ENCODE data around the gene C1orf105.
"Not testable (repeated sequence)": the region's sequence is repeated elsewhere in the genome, so short reads cannot be mapped to it uniquely, and the experiment has no call there.

Gene C1orf105, protein sequence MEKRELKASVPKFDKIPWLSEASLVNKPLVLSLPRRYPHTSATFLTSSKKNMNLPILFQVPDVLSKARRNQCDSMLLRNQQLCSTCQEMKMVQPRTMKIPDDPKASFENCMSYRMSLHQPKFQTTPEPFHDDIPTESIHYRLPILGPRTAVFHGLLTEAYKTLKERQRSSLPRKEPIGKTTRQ

DNA sequence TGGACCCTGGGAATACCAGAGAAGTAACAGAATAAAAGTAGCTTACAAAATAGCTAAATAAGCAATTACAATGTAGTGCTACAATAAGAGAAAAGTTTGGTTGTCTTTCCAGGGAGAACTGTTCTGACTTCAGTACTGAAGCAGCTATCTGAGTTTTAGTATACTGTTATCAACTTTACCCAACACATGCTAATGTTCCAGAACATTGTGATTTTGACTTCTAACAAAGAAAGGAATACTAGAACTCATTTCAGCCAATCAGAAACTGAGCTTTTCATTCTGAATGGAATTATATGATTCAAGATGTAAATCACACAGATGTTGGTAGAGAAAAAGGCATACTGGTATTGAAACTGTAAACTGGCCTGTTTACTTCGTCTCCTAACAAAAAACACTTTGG, at the start of gene C1orf105:
Gene C1orf105, plus strand, starts transcription at position 301 of the 400 bp plus-strand sequence. CDS start 201 bp downstream, outside the sequence.
- TF ChIP-seq, protein P1, sequence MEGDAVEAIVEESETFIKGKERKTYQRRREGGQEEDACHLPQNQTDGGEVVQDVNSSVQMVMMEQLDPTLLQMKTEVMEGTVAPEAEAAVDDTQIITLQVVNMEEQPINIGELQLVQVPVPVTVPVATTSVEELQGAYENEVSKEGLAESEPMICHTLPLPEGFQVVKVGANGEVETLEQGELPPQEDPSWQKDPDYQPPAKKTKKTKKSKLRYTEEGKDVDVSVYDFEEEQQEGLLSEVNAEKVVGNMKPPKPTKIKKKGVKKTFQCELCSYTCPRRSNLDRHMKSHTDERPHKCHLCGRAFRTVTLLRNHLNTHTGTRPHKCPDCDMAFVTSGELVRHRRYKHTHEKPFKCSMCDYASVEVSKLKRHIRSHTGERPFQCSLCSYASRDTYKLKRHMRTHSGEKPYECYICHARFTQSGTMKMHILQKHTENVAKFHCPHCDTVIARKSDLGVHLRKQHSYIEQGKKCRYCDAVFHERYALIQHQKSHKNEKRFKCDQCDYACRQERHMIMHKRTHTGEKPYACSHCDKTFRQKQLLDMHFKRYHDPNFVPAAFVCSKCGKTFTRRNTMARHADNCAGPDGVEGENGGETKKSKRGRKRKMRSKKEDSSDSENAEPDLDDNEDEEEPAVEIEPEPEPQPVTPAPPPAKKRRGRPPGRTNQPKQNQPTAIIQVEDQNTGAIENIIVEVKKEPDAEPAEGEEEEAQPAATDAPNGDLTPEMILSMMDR (IDR thresholded peaks at IDR 0.05; ENCODE audit: insufficient read depth, low read length, poor library complexity, severe bottlenecking), result no peak
- DNase-seq (ENCODE audit: extremely low read depth, insufficient read length), result no peak
- Histone ChIP-seq H3K27me3 (replicated peaks; ENCODE audit: control insufficient read depth, insufficient read depth, low read length) (no peaks in the 10 kb centered on the region), H3K4me3 (replicated peaks; ENCODE audit: low read depth, low read length) (no peak within 1 kb of the TSS), H3K36me3 (ENCODE audit: control insufficient read depth, insufficient read depth, low read length) (no peaks in the 10 kb centered on the region)

DNA sequence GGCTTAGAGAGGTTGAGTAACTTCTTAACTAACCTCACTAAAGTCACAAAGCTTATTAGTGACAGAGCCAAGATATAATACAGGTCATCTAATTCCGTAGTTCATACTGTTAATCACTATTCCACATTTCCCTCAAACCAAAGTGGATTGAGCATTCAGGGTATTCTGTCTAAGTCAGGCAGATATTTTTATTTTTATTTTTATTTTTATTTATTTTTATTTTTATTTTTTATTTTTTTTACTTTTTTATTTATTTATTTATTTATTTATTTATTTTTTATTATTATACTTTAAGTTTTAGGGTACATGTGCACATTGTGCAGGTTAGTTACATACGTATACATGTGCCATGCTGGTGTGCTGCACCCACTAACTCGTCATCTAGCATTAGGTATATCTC, 48.8 kb upstream of the C1orf105 start:
- H3K36me3 ChIP-seq (ENCODE audit: control insufficient read depth, insufficient read depth, low read length); H3K4me3 ChIP-seq (replicated peaks; ENCODE audit: low read depth, low read length); DNase-seq (ENCODE audit: extremely low read depth, insufficient read length); H3K27me3 ChIP-seq (replicated peaks; ENCODE audit: control insufficient read depth, insufficient read depth, low read length): not testable (repeated sequence)

DNA sequence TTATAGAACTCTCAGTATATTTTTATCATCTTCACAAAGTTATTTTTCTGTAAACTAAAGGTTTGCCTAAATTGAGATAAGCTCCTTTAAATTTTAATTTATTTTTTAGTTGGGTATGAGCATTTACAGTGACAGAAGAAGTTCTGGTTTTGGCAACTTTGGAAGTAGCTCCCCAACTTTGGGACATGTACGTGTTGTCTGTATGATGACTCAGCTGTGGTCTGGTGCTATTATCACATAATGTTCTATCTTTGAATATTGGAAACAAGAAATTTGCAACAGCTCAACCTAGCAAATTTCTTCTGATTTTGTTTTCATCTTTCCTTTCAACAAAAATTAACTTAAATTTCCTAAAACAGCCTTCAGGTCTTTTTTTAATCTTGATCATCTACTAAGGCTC, 46.6 kb upstream of the C1orf105 start:
- Histone ChIP-seq H3K36me3 (ENCODE audit: control insufficient read depth, insufficient read depth, low read length) (no peaks in the 10 kb centered on the region), H3K4me3 (replicated peaks; ENCODE audit: low read depth, low read length) (no peak overlapping the region), H3K27me3 (replicated peaks; ENCODE audit: control insufficient read depth, insufficient read depth, low read length) (no peaks in the 10 kb centered on the region)
- no peak for DNase-seq (ENCODE audit: extremely low read depth, insufficient read length)
- TF ChIP-seq, protein P1 (IDR thresholded peaks at IDR 0.05; ENCODE audit: insufficient read depth, low read length, poor library complexity, severe bottlenecking), result no peak

DNA sequence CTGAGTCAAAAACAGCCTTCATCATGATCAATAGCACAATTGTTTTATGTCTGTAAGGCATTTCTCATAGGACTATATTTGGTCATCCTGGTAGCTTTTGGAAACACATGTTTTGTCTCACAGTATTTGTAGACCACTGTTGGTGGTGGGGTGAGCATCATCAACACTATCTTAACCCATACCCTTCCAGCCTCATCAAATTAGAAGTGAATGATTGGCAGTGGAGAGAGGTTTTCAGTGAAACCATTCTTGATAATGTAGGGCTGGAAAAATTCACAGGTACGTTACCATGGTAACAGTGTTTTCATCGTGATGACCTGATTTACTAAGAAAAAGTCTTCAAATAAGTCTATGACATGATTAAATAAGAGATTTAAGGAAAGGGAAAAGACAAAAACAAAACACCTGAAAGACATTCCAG, 45.3 kb upstream of the C1orf105 start:
- TF ChIP-seq, protein P1 (IDR thresholded peaks at IDR 0.05; ENCODE audit: insufficient read depth, low read length, poor library complexity, severe bottlenecking), result no peak
- DNase-seq (ENCODE audit: extremely low read depth, insufficient read length), result no peak
- Histone ChIP-seq H3K27me3 (replicated peaks; ENCODE audit: control insufficient read depth, insufficient read depth, low read length) (no peaks in the 10 kb centered on the region), H3K4me3 (replicated peaks; ENCODE audit: low read depth, low read length) (no peak overlapping the region), H3K36me3 (ENCODE audit: control insufficient read depth, insufficient read depth, low read length) (no peaks in the 10 kb centered on the region)

DNA sequence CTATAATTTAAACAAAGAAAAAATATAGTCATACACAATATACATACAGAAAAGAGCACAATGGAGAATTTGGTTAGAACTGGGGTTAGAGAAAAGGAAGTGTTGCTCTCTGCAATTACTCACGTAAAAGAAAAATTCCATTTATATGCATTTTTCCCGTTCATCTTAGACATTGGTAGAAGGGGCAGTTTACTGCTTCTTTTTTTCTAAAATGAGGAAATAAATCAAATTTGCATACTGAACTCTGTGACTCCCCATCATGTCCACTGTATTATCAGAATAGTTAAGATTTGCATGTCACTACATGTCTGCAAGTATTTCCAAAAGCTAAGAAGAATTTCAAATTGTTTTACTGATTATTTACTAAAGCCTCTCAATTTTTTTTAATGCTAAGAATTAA, 44.1 kb upstream of the C1orf105 start:
- H3K36me3 ChIP-seq (ENCODE audit: control insufficient read depth, insufficient read depth, low read length), result no peaks in the 10 kb centered on the region
- H3K4me3 ChIP-seq (replicated peaks; ENCODE audit: low read depth, low read length), result no peak overlapping the region
- DNase-seq (ENCODE audit: extremely low read depth, insufficient read length), result no peak
- H3K27me3 ChIP-seq (replicated peaks; ENCODE audit: control insufficient read depth, insufficient read depth, low read length), result no peaks in the 10 kb centered on the region
- TF ChIP-seq, protein P1 (IDR thresholded peaks at IDR 0.05; ENCODE audit: insufficient read depth, low read length, poor library complexity, severe bottlenecking), result no peak

DNA sequence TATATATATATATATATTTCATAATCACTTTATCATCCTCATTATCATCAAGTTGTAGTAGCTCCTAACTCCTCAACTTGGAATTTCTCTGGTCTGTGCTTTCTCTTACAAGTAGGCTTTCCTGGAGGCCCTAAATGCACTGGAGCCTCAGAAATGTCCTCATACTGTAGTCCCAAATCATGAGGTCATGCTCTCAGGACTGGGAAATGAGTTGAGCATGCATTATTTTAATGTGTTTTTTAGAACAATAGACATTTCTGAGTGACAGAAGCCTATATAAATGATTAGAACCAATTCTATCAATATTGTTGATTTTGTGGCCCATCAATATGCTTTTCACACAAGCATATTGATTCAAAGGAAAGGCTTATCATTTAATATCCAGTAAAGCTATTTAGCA, 42.9 kb upstream of the C1orf105 start:
- H3K27me3 ChIP-seq (replicated peaks; ENCODE audit: control insufficient read depth, insufficient read depth, low read length), result no peaks in the 10 kb centered on the region
- no peaks in the 10 kb centered on the region for H3K36me3 ChIP-seq (ENCODE audit: control insufficient read depth, insufficient read depth, low read length)
- H3K4me3 ChIP-seq (replicated peaks; ENCODE audit: low read depth, low read length), result no peak overlapping the region
- DNase-seq (ENCODE audit: extremely low read depth, insufficient read length), result no peak
- TF ChIP-seq, protein P1 (IDR thresholded peaks at IDR 0.05; ENCODE audit: insufficient read depth, low read length, poor library complexity, severe bottlenecking), result no peak
